GM19463 (cell line): ENCODE measurements around the gene SYVN1.
"Not testable (repeated sequence)": the region's sequence is repeated elsewhere in the genome, so short reads cannot be mapped to it uniquely, and the experiment has no call there.

Experiments used
- ATAC-seq: cut with Tn5 transposase; IDR thresholded peaks from one replicate; pipeline ENCODE4 v1.9.1; 2021; ENCODE audit warnings: mild to moderate bottlenecking, moderate library complexity; ENCODE audit not compliant: unreplicated experiment

SYVN1 gene

DNA sequence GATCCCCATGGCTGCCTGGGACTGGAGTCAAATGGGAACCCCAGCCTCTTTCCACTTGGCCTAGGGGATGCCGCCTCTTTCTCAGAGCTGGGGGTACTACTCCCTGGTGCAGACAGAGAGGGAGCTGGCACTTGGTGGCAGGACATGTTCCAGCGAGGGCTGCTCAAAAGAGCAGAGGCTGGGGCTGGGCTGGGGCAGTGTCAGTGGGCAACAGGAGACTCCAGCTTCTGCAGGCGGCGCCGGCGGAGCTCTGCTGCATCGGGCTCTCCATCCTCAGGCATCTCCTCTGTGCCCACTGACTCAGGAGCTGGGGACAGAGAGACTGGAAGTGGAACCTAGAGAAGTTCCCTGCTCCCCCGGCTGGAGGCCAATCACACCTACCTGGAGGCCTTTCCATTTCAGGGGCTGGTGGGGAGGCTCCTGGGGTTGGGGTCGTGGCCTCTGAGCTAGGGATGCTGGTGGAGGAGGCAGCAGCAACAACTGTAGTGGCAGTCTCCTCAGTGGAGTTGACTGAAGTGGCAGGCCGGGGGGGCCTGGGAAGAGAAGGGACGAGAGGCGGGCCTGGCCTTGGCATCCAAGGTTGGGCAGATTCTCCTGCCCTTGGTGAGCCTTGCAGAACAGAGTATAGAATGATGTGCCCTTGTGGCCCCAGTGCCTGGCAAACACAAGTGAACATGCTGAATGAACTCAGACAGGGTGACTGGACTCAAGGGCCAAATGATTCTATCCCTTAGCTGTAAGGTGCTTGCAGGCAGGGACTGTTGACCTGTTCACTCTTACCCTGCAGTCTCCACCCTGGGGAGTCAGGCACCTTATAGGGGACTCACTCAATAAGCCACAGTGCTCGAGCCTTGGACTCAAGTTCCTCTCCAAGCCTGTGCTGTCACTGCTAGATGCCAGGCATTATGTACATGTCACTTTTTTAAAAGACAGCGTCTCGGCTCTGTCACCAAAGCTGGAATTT is 5.9 kb downstream of the SYVN1 start:
- no peak for ATAC-seq

DNA sequence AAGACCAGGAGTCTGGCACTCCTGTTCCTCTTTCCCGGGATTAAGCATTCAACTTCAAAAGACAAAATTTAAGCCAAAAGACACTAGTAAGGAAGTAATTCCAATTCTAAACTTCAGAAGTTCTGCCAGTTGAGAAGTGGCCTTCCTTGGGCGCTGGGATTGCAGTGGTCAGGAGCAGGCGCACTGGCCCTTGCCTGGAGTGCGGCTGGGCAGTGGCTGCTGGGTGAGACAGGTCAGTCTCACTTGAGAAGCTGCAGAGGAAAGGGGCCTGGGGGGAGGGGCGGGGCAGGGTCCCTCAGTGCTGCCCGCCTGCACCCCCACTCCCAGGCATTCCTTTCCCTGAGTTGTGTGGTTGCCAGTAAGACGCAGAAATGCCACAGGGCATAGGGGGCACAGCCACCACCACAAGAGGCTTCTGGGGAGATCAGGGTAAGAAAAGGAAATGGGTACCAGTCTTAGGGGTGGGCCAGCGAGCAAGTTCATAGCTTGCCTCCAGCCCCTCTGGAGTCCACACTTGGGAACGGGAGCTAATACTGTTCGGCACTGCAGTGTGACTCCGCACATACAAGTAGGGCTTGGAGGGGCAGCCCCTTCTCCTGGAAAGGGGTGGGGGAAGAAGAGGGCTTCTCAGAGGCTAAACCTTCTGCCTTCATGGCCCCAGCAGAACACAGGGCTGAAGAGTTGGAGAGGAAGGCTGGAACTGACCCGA is 6.7 kb downstream of the SYVN1 start:
- no peak for ATAC-seq

DNA sequence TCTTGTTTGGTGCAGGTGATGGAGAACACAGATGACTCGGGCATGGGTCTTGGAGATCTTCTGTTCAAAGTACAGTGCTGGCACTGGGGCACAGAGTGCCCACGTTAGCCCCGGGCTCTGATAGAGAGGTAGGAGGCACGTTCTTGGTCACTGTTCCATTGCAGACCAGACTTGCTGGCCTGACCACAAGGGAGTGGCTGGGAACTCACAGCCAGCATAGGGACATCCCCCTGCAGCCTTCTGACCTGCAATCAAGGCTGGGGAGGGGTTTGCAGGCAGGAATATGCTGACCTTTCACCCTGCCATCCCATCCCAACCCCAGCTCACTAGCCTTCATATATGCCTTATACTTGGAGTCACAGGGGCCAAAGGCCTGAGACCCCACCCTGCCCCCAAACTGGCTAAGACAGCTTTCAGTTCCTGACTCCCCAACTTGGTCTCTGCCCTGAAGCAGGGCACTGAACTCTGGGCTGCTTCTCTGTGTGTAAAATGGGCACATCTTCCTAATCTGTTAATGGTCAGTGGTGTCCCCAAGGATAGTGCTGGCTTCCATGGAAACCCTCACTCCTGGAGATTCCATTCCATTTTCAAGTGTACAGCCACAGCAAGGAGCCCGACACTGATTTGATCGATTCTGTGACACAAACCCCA is 7.6 kb downstream of the SYVN1 start:
- ATAC-seq: no peak

DNA sequence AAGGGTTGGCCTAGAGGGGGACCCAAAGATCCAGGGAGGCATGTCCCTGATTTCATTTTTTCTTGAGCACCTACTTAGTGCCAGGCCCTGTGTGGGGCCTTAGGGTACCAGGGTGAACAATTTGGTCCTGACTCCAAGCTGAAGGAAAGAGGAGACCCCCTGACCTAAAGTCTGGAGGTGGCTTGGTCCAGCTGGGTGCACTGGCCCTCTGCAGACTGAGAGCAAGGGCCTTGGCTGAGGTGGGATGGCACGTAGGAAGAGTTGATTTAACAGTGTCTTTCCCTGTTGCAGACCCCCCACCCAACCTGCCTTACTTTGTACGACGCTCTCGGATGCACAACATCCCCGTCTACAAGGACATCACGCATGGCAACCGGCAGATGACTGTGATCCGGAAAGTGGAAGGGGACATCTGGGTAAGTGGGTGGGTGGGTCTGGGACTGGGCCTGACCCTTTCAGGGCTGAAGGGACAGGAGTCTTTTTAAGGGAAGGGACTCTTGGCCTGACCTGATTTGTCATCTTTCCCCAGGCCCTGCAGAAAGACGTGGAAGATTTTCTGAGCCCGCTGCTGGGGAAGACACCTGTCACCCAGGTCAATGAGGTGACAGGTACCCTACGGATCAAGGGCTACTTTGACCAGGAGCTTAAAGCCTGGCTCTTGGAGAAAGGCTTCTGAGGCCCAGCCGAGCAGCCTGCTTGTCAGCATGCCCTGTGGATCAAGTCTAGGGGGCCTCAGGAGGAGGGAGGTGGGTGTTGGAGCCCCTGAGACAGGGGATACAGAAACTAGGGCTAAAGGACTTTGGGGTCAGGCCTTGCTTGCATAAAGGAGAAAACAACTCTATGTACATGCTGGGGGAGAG is 8.9 kb downstream of the SYVN1 start:
- no peak for ATAC-seq

DNA sequence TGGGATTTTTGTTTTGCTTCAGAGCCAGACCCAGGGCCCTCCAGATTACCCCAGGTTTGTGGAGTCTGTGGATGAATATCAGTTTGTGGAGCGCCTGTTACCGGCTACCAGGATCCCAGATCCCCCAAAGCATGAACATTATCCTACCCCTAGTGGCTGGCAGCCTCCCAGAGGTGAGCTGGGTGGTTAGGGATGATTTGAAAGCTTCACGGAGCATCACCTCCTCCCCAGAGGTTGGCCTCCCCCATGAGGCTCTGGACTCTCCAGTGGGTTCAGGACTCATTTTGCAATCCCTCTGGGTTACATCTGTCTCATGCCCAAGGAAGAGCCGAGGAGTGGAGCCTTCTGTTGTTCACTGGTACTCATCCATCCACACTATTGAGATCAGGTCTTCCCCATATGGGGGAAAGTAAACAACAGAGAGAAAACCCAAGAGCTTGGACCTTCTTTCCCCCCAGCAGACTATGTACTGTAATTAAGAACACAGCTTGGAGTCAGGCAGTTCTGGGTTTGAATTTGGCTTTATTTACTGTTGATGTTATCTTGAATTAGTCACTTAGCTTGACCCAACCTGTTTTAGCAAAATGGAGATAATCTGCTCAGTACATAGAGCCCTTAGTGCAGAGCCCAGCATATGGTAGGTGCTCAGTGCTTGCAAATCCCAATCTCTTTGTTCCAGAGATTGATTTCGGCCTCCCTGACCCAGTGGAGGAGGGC is 9.7 kb downstream of the SYVN1 start:
- ATAC-seq: no peak

DNA sequence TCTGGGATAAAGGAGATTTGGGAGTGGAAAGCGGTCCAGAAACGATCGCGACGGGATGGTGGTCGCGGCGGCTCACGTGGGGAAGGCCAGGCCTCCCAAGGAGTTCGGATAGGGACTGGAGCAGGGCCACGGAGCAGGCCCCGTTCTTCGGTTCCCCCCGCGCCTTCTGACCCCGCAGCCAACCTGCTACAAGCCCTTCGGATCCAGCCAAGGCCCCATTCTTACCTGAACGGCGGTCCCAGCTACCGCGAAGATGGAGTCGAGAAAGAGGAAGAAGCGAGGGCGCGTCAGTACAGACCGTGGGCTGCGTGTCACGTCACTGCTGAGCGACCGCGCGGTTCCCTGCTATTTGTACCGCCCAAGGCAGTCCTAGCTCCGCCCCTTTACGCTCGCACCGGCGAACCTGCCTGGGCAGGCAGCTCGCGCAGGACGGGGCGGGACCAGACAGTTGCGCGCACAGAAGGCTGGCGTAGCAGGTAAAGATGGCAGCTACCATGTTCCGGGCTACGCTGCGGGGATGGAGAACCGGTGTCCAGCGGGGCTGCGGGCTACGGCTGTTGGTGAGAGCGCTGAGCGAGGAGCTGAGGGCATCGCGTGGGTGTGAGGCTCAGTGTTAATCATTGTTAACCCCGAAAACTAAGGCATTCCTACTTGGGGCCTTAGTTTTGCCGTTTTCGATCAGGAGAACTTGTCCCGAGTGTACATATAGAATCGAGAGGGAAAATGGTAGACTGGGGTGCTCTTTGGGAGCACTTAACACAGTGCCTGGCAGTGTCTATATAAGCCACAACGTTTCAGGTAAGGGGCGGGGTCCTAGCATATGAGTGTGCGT is 12.2 kb downstream of the SYVN1 start, which contains the start of the genes FAU and MRPL49:
Gene FAU (minus strand): TSS at position 270 of the 832 bp plus-strand sequence. CDS start 321 bp downstream, outside the sequence.
Gene MRPL49 (plus strand): TSS at position 457 of the 832 bp plus-strand sequence. CDS start 26 bp downstream, at position 483.
- ATAC-seq: peak; percentile 75

DNA sequence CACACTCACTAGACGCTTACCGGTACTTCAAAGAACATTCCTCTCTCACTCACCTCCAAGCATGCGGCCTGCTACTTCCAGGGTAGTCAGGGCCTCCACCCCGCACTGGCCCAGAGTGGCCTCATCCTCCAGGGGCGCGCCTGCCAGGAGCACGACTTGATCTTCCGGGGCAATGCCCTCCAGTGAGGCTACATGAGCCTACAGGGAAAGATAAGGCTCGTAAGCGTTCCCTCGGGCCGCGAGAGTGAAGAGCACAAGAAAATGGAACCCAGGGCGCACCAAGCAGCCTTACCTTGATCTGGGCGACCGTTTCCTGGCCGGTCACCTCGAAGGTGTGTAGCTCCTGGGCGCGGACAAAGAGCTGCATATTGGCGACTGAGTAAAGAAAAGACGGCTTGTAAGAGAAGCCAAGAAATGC is 12.9 kb downstream of the SYVN1 start:
- no peak for ATAC-seq

DNA sequence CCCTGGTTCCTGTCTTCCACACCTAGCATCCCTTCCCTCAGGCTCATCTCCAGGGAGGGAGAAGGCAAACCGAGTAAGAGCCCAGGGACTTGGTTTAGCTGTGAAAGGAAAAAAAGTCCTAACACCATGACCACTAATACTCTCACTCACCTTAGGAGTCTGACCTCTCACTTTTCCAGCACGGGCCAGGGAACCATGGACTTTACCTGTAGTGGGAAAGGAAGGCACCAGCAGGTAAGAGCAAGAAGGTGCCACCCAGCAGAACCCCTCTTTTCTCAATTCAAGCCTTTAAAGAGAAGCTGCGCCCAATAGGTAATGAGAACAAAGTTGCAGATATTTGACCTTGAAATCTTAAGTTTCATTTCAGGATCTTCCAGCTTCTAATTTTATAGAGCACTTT is 13.5 kb downstream of the SYVN1 start:
- no peak for ATAC-seq

DNA sequence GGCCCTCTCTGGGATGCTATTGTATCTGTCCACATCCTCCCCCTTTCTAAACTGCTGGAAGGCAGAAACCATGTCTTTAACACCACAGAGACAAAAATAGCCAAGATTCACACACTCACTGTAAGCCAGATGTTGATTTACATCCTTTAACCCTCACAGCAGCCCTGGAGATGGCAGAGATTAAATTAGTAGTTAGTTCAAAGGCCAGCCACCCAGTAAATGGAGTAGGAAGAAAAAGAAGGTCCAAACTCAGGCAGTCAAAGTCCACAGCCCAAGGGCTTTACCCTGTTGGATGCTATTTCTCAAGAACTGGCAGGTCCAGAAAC is 14.7 kb downstream of the SYVN1 start:
- ATAC-seq: no peak

DNA sequence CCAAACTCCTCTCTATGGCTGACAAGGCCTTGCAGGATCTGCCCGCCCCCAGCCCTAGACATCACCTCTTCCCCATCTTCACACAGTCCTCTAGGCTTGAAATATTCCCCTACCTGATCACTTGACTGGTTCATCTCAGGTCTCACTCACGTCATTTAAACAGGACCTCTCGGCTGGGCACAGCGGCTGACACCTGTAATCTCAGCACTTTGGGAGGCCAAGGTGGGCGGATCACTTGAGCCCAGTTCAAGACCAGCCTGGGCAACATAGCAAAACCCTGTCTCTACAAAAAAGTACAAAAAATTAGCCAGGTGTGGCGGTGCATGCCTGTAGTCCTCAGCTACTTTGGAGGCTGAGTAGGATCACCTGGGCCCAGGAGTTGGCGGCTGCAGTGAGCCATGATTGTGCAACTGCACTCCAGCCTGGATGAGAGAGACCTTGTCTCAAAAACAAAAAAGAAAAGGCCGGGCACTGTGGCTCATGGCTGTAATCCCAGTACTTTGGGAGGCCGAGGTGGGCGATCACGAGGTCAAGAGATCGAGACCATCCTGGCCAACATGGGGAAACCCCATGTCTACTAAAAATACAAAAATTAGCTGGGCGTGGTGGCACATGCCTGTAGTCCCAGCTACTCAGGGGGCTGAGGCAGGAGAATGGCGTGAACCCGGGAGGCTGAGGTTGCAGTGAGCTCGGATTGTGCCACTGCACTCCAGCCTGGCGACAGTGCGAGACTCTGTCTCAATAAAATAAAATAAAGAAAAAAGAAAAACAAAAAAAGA is 15.2 kb downstream of the SYVN1 start:
- ATAC-seq: not testable (repeated sequence)

DNA sequence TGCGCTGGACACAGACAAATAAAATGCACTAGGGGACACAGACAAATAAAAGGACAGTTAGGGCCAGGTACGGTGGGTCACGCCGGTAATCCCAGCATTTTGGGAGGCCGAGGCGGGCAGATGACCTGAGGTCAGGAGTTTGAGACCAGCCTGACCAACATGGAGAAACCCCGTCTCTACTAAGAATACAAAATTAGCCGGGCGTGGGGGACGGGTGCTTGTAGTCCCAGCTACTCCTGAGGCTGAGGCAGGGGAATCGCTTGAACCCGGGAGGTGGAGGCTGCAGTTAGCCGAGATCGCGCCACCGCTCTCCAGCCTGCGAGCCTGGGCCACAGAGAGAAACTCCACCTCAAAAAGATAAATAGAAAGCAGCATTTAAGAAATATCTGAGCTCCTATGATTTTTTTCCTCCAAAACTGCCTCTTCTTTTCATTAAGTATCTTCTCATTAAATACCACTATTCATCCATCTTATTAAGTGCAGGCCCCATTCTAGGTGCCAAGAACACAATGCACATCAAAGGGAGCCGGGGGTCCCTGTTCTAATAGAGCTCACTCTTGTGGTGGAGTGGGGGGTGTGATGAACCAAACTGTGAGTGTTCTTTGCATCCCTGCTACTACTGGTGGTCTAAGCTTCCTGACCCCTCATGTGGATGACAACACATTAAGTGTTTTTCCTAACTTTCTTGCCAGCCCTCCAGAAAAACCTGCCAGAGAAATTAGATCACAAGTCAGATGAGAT is 16.1 kb downstream of the SYVN1 start:
- ATAC-seq: no peak

DNA sequence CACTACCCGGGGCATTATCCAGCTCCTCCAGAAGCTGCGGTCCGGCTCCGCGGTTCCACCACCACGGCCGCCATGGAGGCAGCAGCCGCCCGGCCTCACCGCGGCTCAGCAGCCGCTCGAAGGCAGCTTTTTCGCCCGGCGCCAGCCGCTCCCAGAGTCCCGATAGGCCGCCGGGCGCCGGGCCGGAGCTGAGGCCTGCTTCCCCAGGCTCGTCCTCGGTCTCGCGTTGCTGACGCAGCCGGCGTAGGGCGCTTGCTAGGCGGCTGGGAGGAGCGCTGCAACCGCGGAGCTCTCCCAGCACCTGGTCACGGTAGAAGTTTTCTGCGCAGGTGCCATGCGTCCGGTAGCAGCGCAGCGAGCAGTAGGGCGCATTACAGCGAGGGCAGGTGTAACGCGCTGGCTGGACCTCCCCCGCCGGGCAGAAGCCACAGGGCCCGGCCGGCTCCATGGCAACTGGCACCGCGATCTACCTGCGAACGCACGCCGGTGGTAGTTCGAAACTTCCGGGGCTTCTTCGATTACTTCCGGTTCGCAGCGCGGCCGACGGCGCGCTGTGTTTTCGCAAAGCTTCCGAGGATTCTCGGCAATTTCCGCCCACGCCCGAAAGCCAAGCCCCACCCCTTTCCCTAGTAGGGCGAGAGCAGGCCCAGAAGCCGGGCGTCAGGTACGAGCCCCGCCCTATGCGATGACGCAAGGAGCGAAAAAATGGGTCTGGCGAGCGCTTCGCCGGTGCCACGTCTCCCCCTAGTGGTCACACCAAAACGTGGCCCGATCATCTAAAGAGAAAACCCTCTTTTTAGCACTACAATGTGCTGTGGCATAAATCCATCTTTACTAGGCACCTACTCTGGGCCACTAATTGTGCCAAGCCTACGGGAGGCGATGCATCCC is 16.9 kb downstream of the SYVN1 start, which contains the start of gene ZNHIT2:
Gene ZNHIT2 (minus strand): TSS at position 496 of the 891 bp plus-strand sequence. CDS start 48 bp downstream, at position 448.
- ATAC-seq: peak; percentile 50

DNA sequence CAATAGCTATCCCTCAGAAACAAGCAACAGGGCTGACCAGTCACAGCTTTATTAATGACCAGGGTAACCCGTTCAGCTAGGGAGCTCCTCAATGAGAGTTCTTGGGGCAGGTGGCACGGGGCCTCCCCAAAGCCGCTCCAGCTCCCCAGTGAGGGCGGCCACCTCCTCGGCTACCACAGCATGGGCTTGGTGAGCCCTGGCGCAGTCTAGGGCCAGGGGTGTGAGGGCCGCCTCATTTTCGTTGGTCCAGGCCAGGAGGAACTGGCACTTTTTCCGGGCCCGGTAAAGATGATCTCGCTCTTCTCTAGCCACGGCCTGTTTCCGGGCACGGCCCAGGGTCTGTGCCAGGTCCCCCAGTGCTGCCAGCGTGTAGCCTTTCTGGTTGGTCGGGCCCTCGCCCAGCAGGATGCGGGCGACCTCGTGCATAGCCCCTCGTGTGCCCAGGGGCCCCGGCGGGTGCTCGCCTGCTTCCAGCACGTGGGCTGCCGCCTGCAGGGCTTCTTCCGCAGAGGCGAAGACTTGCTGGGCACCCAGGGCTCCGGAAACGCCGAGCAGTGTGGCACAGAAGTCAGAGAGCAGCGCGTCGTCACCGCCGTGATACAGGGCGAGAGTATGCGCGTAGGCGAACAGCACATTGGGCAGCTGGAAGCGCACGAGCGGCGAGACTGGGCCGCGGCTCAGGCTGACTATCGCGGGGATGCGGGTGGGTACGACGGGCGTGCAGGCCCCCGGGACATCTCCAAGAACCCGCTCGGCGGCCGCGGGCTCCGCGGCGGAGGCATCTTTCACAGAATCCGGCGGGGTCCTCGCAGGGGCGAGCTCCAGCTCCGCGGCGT is 17.7 kb downstream of the SYVN1 start:
- ATAC-seq: no peak

DNA sequence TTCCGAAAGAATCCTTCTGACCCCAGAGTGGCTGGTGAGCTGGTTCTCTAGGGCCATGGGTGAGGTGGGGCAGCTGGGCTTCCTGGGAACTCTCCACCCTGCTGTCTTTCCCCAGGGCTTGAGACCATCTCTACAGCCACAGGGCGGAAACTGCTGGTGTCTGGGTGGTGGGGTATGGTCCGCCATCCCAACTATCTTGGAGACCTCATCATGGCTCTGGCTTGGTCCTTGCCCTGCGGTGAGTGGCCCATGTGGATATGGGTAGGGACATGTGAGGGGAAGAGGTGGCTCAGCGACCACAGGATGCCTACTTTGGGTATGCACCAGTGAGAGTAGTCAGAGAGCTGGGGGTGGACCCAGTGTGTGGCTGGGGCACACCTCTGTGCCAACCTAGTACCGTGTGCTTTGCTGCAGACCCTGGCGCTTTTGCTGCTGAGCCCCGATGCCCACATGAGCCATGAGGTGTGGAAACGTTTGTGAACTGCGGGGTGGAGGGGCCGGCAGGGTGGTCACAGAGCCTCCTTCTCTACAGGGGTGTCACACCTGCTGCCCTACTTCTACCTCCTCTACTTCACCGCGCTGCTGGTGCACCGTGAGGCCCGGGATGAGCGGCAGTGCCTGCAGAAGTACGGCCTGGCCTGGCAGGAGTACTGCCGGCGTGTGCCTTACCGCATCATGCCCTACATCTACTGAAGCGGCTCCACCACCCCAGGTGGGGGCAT is 18.8 kb downstream of the SYVN1 start:
- no peak for ATAC-seq
